Measurements from ENCODE around the gene RNF145.

The RNF145 gene

DNA sequence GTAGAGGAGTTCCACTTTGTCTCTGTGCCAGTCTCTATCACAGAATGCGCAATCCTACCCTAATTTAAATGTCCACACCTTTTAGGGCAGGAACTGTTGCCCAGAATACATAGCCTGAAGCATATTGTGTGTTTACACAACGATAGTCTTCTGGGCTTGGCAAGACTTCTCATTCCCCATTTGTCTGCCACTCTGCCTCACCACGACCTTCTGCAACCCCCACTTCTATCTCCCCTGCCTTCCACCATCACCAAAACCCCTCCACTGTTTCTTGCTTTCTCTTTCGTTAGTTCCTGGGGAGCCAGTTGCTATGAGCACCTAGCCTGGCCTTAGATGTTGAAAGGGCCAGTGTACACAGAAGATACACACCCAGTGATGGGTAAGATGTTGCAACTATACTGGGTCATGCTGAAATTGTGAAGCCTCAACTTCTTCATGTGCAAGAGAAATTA is 883 bp upstream of the RNF145 start:
- peak overlapping the region; percentile 47; the same call in 1 of the 2 replicates for H3K27ac ChIP-seq (ENCODE audit: low read length)
- H2AFZ ChIP-seq (ENCODE audit: low read length), result peak overlapping the region; percentile 61
- no peaks in the 10 kb centered on the region for H3K9me2 ChIP-seq (replicated peaks; ENCODE audit: insufficient read depth, low read length)
- H3K27me3 ChIP-seq (replicated peaks; ENCODE audit: insufficient read depth, low read length), result no peaks in the 10 kb centered on the region
- peak overlapping the region; percentile 71 for H3K4me2 ChIP-seq (ENCODE audit: low read depth, low read length)
- TF ChIP-seq EZH2phosphoT487 (IDR thresholded peaks at IDR 0.05; ENCODE audit: low read length) (no peak), EZH2 (optimal IDR thresholded peaks at IDR 0.05; ENCODE audit: low read depth, low read length) (no peak)
- TF ChIP-seq, protein P1, sequence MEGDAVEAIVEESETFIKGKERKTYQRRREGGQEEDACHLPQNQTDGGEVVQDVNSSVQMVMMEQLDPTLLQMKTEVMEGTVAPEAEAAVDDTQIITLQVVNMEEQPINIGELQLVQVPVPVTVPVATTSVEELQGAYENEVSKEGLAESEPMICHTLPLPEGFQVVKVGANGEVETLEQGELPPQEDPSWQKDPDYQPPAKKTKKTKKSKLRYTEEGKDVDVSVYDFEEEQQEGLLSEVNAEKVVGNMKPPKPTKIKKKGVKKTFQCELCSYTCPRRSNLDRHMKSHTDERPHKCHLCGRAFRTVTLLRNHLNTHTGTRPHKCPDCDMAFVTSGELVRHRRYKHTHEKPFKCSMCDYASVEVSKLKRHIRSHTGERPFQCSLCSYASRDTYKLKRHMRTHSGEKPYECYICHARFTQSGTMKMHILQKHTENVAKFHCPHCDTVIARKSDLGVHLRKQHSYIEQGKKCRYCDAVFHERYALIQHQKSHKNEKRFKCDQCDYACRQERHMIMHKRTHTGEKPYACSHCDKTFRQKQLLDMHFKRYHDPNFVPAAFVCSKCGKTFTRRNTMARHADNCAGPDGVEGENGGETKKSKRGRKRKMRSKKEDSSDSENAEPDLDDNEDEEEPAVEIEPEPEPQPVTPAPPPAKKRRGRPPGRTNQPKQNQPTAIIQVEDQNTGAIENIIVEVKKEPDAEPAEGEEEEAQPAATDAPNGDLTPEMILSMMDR (IDR thresholded peaks at IDR 0.05; ENCODE audit: low read length), result no peak
- peak; percentile 9 for DNase-seq
- no peaks in the 10 kb centered on the region for H3K9me3 ChIP-seq (replicated peaks; ENCODE audit: insufficient read depth, low read length)
- H4K20me1 ChIP-seq (ENCODE audit: insufficient read depth, low read length), result no peaks in the 10 kb centered on the region
- peaks cover 40% of the 10 kb centered on the region for H3K79me2 ChIP-seq (ENCODE audit: low read length)
- H3K36me3 ChIP-seq (replicated peaks; ENCODE audit: insufficient read depth, low read length), result no peaks in the 10 kb centered on the region
- H3K4me1 ChIP-seq (ENCODE audit: low read length), result peaks cover 21% of the 10 kb centered on the region
- H3K9ac ChIP-seq (ENCODE audit: low read length), result peak overlapping the region; percentile 62; the same call in 1 of the 2 replicates
- peaks cover 23% of the 10 kb centered on the region for H3F3A ChIP-seq (ENCODE audit: insufficient read depth, low read length)
- H3K4me3 ChIP-seq (ENCODE audit: low read length), result peak overlapping the region; percentile 71; the same call in 1 of the 2 replicates

DNA sequence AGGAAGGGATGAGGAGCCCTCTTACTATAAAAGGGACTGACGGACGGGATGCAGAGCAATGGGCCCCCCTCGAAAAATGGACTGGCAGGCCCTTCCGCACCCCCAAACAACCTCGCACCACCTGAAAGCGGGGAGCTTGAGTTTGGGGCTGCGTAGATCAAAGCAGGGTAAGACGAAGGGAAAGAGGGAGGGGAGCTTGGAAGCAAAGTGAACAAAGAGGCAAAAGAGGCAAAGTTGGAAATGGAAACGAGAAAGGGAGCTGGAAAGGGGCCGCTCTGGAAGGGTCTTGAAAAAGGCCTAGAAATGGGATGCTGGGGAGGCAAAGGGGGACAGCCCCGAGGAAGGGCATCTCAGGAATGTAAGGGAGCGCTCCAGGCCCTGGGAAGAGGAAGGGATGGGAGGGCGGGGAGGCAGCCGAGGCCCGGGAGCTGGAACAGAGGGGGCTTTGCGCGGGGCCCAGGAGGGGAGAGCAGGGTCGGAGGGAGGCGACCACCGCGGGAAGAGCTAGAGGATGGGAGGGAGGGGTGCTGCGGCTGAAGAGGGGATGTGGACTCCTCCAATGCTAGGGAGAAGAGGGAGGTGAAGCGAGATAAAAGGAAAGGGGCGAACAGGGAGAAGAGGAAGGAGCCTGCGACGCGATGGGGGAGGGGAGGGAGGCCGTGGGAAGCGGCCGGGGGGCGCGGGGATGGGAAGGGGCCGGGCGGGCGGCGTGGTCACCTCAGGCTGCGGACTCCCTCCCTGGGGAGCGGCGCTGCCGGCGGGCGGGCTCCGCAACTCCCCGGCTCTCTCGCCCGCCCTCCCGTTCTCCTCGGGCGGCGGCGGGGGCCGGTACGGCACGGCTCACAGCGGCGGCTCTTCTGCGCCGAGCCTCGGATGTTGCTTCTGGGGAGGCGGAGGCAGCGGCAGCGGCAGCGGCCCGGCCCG is 577 bp downstream of the RNF145 start:
- Histone ChIP-seq H3K4me3 (ENCODE audit: low read length) (peak overlapping the region; percentile 93), H3K4me2 (ENCODE audit: low read depth, low read length) (peak overlapping the region; percentile 86), H3K79me2 (ENCODE audit: low read length) (peaks cover 54% of the 10 kb centered on the region), H2AFZ (ENCODE audit: low read length) (peak overlapping the region; percentile 49), H3K9ac (ENCODE audit: low read length) (peak overlapping the region; percentile 84), H3K9me3 (replicated peaks; ENCODE audit: insufficient read depth, low read length) (no peaks in the 10 kb centered on the region), H3K9me2 (replicated peaks; ENCODE audit: insufficient read depth, low read length) (no peaks in the 10 kb centered on the region), H3K27me3 (replicated peaks; ENCODE audit: insufficient read depth, low read length) (no peaks in the 10 kb centered on the region), H3F3A (ENCODE audit: insufficient read depth, low read length) (peaks cover 23% of the 10 kb centered on the region), H3K36me3 (replicated peaks; ENCODE audit: insufficient read depth, low read length) (no peaks in the 10 kb centered on the region), H3K27ac (ENCODE audit: low read length) (peak overlapping the region; percentile 86), H3K4me1 (ENCODE audit: low read length) (peaks cover 21% of the 10 kb centered on the region), H4K20me1 (ENCODE audit: insufficient read depth, low read length) (no peaks in the 10 kb centered on the region)
- TF ChIP-seq EZH2 (optimal IDR thresholded peaks at IDR 0.05; ENCODE audit: low read depth, low read length) (no peak), EZH2phosphoT487 (IDR thresholded peaks at IDR 0.05; ENCODE audit: low read length) (no peak)
- TF ChIP-seq, protein P1 (IDR thresholded peaks at IDR 0.05; ENCODE audit: low read length), result no peak
- DNase-seq, result no peak

DNA sequence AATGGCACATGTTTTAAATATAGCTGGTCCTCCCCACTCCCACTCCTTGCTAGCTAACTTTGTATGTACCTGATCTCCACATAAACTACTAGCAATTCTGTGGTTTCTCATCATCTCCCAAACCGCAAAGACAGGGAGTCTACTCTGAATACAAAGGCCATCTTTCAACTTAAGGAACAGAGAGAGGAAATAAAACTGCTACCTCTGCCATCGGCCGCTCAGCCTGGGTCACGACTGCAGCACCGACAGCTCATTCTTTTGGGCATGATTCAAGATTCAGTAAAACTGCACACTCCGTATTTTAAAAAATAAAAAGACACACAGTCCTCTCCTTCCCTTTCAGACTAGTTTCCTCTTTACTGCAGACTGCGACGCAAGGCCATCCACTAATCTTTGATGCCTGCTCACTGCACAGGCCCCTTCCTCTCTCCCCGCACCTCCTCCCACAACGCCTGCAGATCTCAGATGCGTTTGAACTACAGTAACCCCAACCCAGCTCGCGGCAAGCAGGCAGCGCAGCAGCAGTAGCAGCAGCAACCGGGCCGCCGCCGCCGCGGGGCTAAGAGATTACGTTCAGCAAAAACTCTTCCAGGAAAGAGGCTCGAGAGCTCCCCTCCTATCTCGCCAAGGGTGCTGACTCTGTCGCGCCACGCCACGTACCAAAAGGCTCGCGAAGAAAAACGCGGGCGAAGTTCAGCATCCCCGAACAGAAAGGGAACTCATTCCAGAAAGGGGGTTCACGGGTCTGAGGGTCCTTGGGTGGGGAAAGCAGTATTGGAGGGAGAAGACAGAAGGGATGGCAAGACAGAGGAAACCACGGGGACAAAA is 1.5 kb downstream of the RNF145 start:
- Histone ChIP-seq H3F3A (ENCODE audit: insufficient read depth, low read length) (peaks cover 23% of the 10 kb centered on the region), H3K9me2 (replicated peaks; ENCODE audit: insufficient read depth, low read length) (no peaks in the 10 kb centered on the region), H3K36me3 (replicated peaks; ENCODE audit: insufficient read depth, low read length) (no peaks in the 10 kb centered on the region; the same call in 1 of the 2 replicates), H3K79me2 (ENCODE audit: low read length) (peaks cover 63% of the 10 kb centered on the region), H3K4me1 (ENCODE audit: low read length) (peaks cover 21% of the 10 kb centered on the region), H2AFZ (ENCODE audit: low read length) (peak overlapping the region; percentile 49), H3K4me2 (ENCODE audit: low read depth, low read length) (peak overlapping the region; percentile 86), H4K20me1 (ENCODE audit: insufficient read depth, low read length) (peaks cover 5% of the 10 kb centered on the region; the same call in 1 of the 2 replicates), H3K9ac (ENCODE audit: low read length) (peak overlapping the region; percentile 84), H3K27me3 (replicated peaks; ENCODE audit: insufficient read depth, low read length) (no peaks in the 10 kb centered on the region), H3K9me3 (replicated peaks; ENCODE audit: insufficient read depth, low read length) (no peaks in the 10 kb centered on the region), H3K27ac (ENCODE audit: low read length) (peak overlapping the region; percentile 86), H3K4me3 (ENCODE audit: low read length) (peak overlapping the region; percentile 93)
- TF ChIP-seq, protein P1 (IDR thresholded peaks at IDR 0.05; ENCODE audit: low read length), result no peak
- no peak for TF ChIP-seq EZH2 (optimal IDR thresholded peaks at IDR 0.05; ENCODE audit: low read depth, low read length)
- TF ChIP-seq EZH2phosphoT487 (IDR thresholded peaks at IDR 0.05; ENCODE audit: low read length), result no peak
- DNase-seq, result peak; percentile 83

Measured in MM.1S (cell line).